ENCODE results near the gene GNAT1. TPM values are rescaled to one million over a fixed set of nuclear protein-coding genes. Genes with fewer than 3 reads are reported as not detected.

GNAT1 gene
- total RNA-seq, 2 donors from 2014 or later = 0.54 TPM; not detected in 1

- ATAC-seq (ENCODE audit: insufficient number of reproducible peaks, low FRiP score, low read depth) (no peak), DNase-seq (ENCODE audit: low spot score) (peak; percentile 21)
- H3K4me1 ChIP-seq (ENCODE audit: control insufficient read depth in 1 of 2, low read depth in 2 of 2) = peaks cover 3 to 24% of the 10 kb centered on the region in 2 donors
- no peaks in the 10 kb centered on the region for H3K36me3 ChIP-seq
- H3K9me3 ChIP-seq = no peaks in the 10 kb centered on the region
- no peak overlapping the region for H3K4me3 ChIP-seq
- no peak overlapping the region for H3K27ac ChIP-seq
- TF ChIP-seq CTCF (IDR thresholded peaks at IDR 0.05) = peak; percentile 93
- H3K27me3 ChIP-seq (replicated peaks; ENCODE audit: insufficient read depth) = no peaks in the 10 kb centered on the region
Measured at GRCh38 chr3:50192689-50193141, 1.3 kb downstream of the GNAT1 start.

DNA sequence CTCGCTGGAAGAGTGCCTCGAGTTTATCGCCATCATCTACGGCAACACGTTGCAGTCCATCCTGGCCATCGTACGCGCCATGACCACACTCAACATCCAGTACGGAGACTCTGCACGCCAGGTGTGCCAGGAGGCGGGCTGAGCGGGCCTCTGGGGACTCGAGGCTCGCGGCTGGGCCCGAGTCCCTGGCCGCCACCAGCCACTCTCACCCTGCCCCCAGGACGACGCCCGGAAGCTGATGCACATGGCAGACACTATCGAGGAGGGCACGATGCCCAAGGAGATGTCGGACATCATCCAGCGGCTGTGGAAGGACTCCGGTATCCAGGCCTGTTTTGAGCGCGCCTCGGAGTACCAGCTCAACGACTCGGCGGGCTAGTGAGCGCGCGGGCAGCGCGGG is 1.9 kb downstream of the GNAT1 start:
- Histone ChIP-seq H3K36me3 (no peaks in the 10 kb centered on the region), H3K4me1 (ENCODE audit: control insufficient read depth in 1 of 2, low read depth in 2 of 2) (peaks cover 3 to 24% of the 10 kb centered on the region in 2 donors), H3K27me3 (replicated peaks; ENCODE audit: insufficient read depth) (no peaks in the 10 kb centered on the region), H3K4me3 (no peak overlapping the region), H3K27ac (no peak overlapping the region), H3K9me3 (no peaks in the 10 kb centered on the region)
- no peak for TF ChIP-seq CTCF (IDR thresholded peaks at IDR 0.05)
- ATAC-seq (ENCODE audit: insufficient number of reproducible peaks, low FRiP score, low read depth) = no peak
- DNase-seq (ENCODE audit: low spot score) = no peak

- ATAC-seq (ENCODE audit: insufficient number of reproducible peaks, low FRiP score, low read depth) (no peak), DNase-seq (ENCODE audit: low spot score) (no peak)
- no peak overlapping the region for H3K27ac ChIP-seq
- peak overlapping the region; percentile 35 for H3K4me3 ChIP-seq
- H3K4me1 ChIP-seq (ENCODE audit: control insufficient read depth in 1 of 2, low read depth in 2 of 2) = peaks cover 3 to 24% of the 10 kb centered on the region in 2 donors
- no peaks in the 10 kb centered on the region for H3K9me3 ChIP-seq
- H3K27me3 ChIP-seq (replicated peaks; ENCODE audit: insufficient read depth) = no peaks in the 10 kb centered on the region
- no peaks in the 10 kb centered on the region for H3K36me3 ChIP-seq
- TF ChIP-seq CTCF (IDR thresholded peaks at IDR 0.05) = no peak
Measured at GRCh38 chr3:50193746-50194127, 2.3 kb downstream of the GNAT1 start.

DNA sequence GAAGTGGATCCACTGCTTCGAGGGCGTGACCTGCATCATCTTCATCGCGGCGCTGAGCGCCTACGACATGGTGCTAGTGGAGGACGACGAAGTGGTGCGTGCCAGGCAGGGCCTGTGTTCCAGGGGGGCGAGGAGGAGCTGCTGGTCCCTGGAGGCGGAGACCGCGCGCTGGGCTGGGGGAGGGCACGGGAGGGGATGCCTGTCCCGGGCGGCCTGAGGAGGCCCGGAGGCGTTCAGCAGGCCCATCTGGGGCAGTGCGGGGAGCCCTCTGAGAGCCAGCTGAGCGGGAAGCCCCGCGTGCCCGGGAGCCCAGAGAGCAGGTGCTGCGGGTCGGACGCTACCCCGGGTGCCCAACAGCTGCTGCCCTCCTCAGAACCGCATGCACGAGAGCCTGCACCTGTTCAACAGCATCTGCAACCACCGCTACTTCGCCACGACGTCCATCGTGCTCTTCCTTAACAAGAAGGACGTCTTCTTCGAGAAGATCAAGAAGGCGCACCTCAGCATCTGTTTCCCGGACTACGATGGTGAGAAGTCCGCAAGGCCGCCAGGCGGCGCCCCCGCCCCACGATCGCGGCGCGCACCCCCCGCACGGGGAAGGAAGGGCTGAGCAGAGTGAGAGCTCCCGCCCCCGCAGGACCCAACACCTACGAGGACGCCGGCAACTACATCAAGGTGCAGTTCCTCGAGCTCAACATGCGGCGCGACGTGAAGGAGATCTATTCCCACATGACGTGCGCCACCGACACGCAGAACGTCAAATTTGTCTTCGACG is 2.9 kb downstream of the GNAT1 start:
- peak; percentile 84 for TF ChIP-seq CTCF (IDR thresholded peaks at IDR 0.05)
- Histone ChIP-seq H3K36me3 (no peaks in the 10 kb centered on the region), H3K9me3 (no peaks in the 10 kb centered on the region), H3K27ac (no peak overlapping the region), H3K4me3 (peak overlapping the region; percentile 35), H3K27me3 (replicated peaks; ENCODE audit: insufficient read depth) (no peaks in the 10 kb centered on the region), H3K4me1 (ENCODE audit: control insufficient read depth in 1 of 2, low read depth in 2 of 2) (peaks cover 3 to 21% of the 10 kb centered on the region in 2 donors)
- ATAC-seq (ENCODE audit: insufficient number of reproducible peaks, low FRiP score, low read depth) (no peak), DNase-seq (ENCODE audit: low spot score) (no peak)

DNA sequence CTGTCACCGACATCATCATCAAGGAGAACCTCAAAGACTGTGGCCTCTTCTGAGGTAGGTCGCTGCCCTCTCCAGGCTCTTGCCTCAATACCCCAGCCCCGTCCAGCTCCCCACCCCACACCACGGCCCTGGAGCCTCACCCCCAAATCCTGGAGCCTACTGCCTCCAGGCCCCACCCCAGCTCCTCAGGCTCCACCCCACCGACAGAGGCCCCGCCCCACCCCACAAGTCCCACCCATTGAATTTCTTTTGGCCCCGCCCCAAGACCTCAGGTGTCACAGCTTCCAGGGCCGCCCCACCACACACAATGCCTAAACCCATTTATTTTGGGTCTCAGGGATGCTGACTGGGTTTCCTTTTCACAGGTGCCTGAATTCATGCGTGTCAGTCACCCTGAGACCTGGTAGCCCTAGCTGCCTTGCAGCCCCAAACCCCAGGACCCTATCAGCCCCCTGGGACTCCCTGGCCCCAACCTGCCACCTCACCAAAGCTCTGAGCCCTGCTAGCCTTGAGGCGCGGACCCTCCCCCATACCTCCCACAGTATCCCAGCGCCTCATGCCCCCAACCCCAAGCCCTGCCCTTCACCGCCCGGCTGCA is 3.6 kb downstream of the GNAT1 start:
- no peaks in the 10 kb centered on the region for H3K36me3 ChIP-seq
- H3K9me3 ChIP-seq = no peaks in the 10 kb centered on the region
- no peak overlapping the region for H3K27ac ChIP-seq
- ATAC-seq (ENCODE audit: insufficient number of reproducible peaks, low FRiP score, low read depth) = no peak
- no peak for TF ChIP-seq CTCF (IDR thresholded peaks at IDR 0.05)
- peaks cover 3 to 21% of the 10 kb centered on the region in 2 donors for H3K4me1 ChIP-seq (ENCODE audit: control insufficient read depth in 1 of 2, low read depth in 2 of 2)
- no peaks in the 10 kb centered on the region for H3K27me3 ChIP-seq (replicated peaks; ENCODE audit: insufficient read depth)
- H3K4me3 ChIP-seq = peak overlapping the region; percentile 35
- no peak for DNase-seq (ENCODE audit: low spot score)
